ENCODE measurements around the gene MSH5. TPM values are rescaled to one million over a fixed set of nuclear protein-coding genes. Genes with fewer than 3 reads are reported as not detected.

Gene MSH5
- total and polyA plus RNA-seq, 2 donors (not counting 1 experiment from before 2014, with no cell fraction given), result 4.3 to 6.0 TPM

DNA sequence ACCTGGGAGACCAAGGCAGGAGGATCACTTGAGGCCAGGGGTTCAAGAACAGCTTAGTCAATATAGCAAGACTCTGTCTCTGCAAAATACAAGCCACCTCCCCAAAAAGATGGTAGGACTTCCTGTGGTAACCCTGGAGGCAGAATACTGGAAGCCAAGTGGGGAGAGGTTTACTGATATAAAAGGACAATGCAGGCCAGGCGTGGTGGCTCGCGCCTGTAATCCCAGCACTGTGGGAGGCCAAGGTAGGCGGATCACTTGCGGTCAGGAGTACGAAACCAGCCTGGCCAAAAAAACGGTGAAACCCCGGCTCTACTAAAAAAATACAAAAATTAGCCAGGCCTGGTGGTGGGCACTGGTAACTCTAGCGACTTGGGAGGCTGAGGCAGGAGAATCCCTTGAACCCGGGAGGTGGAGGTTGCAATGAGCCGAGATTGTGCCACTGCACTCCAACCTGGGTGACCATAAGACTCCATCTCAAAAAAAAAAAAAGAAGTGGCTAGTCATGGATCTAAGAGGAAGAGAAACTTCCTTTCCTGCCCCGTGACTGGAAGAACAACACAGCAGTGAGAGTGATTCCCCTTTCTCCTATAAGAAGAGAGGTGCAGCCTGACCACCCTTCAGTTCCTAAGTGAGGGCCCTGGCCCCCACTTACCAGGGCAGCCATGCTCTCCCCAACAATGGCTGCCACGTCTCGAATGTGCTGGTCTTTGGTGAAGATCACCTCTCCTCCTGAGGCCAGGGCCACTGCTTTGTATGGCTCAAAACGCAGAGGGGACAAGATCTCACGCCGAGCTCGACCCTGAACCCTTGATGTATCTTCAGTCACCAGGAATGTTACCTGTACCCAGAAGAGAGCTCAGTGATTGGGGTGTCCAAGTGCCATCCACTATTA lies 28.8 kb downstream of the MSH5 start:
- no peak overlapping the region for H2AFZ ChIP-seq (ENCODE audit: low read length)
- H3K36me3 ChIP-seq (ENCODE audit: control insufficient read depth, insufficient read depth, low read length), result no peaks in the 10 kb centered on the region
- H3K4me1 ChIP-seq (ENCODE audit: control insufficient read depth, extremely low read depth, insufficient read depth, low read length), result peaks cover under 1% of the 10 kb centered on the region
- H3K79me2 ChIP-seq (ENCODE audit: control insufficient read depth, insufficient read depth, low read length), result no peaks in the 10 kb centered on the region
- H3K9ac ChIP-seq (ENCODE audit: insufficient read depth, low read length), result no peak overlapping the region
- no peak for DNase-seq (ENCODE audit: low read depth in 2 of 2)
- no peaks in the 10 kb centered on the region for H3K27me3 ChIP-seq (ENCODE audit: control insufficient read depth, insufficient read depth, low read length)
- H3K27ac ChIP-seq (ENCODE audit: insufficient read depth, low read length), result no peak overlapping the region
- H3K4me3 ChIP-seq (replicated peaks in 1 of 4; ENCODE audit: control extremely low read depth in 1 of 4, insufficient read depth in 1 of 4, low read depth in 3 of 4, low read length in 4 of 4), result no peak overlapping the region
- H4K20me1 ChIP-seq (ENCODE audit: control insufficient read depth, extremely low read depth, insufficient read depth, low read length), result no peaks in the 10 kb centered on the region
- H3K9me3 ChIP-seq (ENCODE audit: control insufficient read depth, insufficient read depth, low read depth, low read length), result no peaks in the 10 kb centered on the region
- no peak overlapping the region for H3K4me2 ChIP-seq (ENCODE audit: extremely low read depth, insufficient read depth, low read length)
- TF ChIP-seq, protein P1, sequence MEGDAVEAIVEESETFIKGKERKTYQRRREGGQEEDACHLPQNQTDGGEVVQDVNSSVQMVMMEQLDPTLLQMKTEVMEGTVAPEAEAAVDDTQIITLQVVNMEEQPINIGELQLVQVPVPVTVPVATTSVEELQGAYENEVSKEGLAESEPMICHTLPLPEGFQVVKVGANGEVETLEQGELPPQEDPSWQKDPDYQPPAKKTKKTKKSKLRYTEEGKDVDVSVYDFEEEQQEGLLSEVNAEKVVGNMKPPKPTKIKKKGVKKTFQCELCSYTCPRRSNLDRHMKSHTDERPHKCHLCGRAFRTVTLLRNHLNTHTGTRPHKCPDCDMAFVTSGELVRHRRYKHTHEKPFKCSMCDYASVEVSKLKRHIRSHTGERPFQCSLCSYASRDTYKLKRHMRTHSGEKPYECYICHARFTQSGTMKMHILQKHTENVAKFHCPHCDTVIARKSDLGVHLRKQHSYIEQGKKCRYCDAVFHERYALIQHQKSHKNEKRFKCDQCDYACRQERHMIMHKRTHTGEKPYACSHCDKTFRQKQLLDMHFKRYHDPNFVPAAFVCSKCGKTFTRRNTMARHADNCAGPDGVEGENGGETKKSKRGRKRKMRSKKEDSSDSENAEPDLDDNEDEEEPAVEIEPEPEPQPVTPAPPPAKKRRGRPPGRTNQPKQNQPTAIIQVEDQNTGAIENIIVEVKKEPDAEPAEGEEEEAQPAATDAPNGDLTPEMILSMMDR (conservative IDR thresholded peaks at IDR 0.05 in 1 of 2, IDR thresholded peaks at IDR 0.05 in 1 of 2; ENCODE audit: low read depth in 1 of 2, low read length in 2 of 2), result no peak
- TF ChIP-seq EZH2 (IDR thresholded peaks at IDR 0.05; ENCODE audit: low read length, missing control alignments), result no peak

DNA sequence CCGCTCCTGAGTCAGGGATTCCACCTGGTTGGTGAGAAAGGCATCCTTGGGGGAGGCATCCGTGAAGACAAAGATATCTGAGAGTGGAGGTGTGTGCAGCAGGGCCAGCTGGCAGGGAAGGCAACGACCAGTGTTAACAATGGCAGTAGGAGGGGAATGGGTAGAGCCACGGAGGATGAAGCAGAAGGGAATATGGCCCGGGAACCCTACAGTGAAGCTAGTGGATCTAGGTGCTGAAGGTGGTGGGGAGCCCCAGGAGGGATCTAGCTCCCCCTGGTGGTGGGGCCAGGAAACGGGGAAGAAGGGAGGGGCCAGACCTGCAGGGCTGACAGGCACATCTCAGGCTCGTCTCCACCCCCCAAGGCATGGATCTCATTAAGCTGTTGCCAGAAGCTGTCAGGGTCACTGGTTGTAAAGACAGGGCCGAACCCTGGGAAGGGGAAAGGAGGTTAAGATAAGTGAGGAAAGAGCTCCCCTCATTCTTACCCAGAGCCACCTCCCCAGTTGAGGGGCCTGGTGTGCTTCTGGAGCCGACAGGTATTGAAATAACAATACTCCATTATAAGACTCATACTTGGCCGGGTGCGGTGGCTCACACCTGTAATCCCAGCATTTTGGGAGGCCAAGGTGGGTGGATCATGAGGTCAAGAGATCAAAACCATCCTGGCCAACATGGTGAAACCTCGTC lies 30.0 kb downstream of the MSH5 start:
- Histone ChIP-seq H3K79me2 (ENCODE audit: control insufficient read depth, insufficient read depth, low read length) (no peaks in the 10 kb centered on the region), H4K20me1 (ENCODE audit: control insufficient read depth, extremely low read depth, insufficient read depth, low read length) (no peaks in the 10 kb centered on the region), H3K9me3 (ENCODE audit: control insufficient read depth, insufficient read depth, low read depth, low read length) (no peaks in the 10 kb centered on the region), H3K4me2 (ENCODE audit: extremely low read depth, insufficient read depth, low read length) (no peak overlapping the region), H3K27ac (ENCODE audit: insufficient read depth, low read length) (no peak overlapping the region), H2AFZ (ENCODE audit: low read length) (no peak overlapping the region), H3K36me3 (ENCODE audit: control insufficient read depth, insufficient read depth, low read length) (no peaks in the 10 kb centered on the region), H3K4me1 (ENCODE audit: control insufficient read depth, extremely low read depth, insufficient read depth, low read length) (no peaks in the 10 kb centered on the region), H3K27me3 (ENCODE audit: control insufficient read depth, insufficient read depth, low read length) (no peaks in the 10 kb centered on the region), H3K9ac (ENCODE audit: insufficient read depth, low read length) (no peak overlapping the region), H3K4me3 (replicated peaks in 1 of 4; ENCODE audit: control extremely low read depth in 1 of 4, insufficient read depth in 1 of 4, low read depth in 3 of 4, low read length in 4 of 4) (no peak overlapping the region)
- TF ChIP-seq, protein P1 (conservative IDR thresholded peaks at IDR 0.05 in 1 of 2, IDR thresholded peaks at IDR 0.05 in 1 of 2; ENCODE audit: low read depth in 1 of 2, low read length in 2 of 2), result peak; percentile 68 to 71
- no peak for TF ChIP-seq EZH2 (IDR thresholded peaks at IDR 0.05; ENCODE audit: low read length, missing control alignments)
- peak in 1 of 2 donors; percentile 39 for DNase-seq (ENCODE audit: low read depth in 2 of 2)

DNA sequence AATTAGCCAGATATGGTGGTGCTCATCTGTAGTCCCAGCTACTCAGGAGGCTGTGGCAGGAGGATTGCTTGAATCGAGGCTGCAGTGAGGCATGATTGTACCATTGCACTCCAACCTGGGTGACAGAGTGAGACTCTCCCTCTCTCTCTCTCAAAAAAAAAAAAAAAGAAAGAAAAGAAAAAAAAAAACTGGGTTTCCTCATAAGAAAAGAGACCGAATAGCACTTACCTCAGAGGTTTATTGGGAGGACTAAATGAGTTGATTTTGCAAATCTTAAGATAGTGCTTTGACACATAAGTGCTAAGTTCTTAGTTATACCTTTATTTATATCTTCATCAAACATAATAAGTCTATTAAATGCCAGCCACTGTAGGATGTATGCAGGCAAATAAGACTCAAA lies 31.1 kb downstream of the MSH5 start:
- Histone ChIP-seq H3K27me3 (ENCODE audit: control insufficient read depth, insufficient read depth, low read length) (no peaks in the 10 kb centered on the region), H3K4me2 (ENCODE audit: extremely low read depth, insufficient read depth, low read length) (no peak overlapping the region), H3K27ac (ENCODE audit: insufficient read depth, low read length) (no peak overlapping the region), H3K9me3 (ENCODE audit: control insufficient read depth, insufficient read depth, low read depth, low read length) (no peaks in the 10 kb centered on the region), H3K79me2 (ENCODE audit: control insufficient read depth, insufficient read depth, low read length) (no peaks in the 10 kb centered on the region), H2AFZ (ENCODE audit: low read length) (no peak overlapping the region), H3K36me3 (ENCODE audit: control insufficient read depth, insufficient read depth, low read length) (no peaks in the 10 kb centered on the region), H3K9ac (ENCODE audit: insufficient read depth, low read length) (no peak overlapping the region), H3K4me3 (replicated peaks in 1 of 4; ENCODE audit: control extremely low read depth in 1 of 4, insufficient read depth in 1 of 4, low read depth in 3 of 4, low read length in 4 of 4) (no peak overlapping the region), H3K4me1 (ENCODE audit: control insufficient read depth, extremely low read depth, insufficient read depth, low read length) (no peaks in the 10 kb centered on the region), H4K20me1 (ENCODE audit: control insufficient read depth, extremely low read depth, insufficient read depth, low read length) (no peaks in the 10 kb centered on the region)
- DNase-seq (ENCODE audit: low read depth in 2 of 2), result no peak
- TF ChIP-seq, protein P1 (conservative IDR thresholded peaks at IDR 0.05 in 1 of 2, IDR thresholded peaks at IDR 0.05 in 1 of 2; ENCODE audit: low read depth in 1 of 2, low read length in 2 of 2), result no peak
- no peak for TF ChIP-seq EZH2 (IDR thresholded peaks at IDR 0.05; ENCODE audit: low read length, missing control alignments)

All from fibroblast of lung (primary cell).